WTC11 (cell line): Measurements from ENCODE around the gene LONP2.

ENCODE experiments used
- E2F4 ChIP-seq: sonication (generic); formaldehyde crosslinking; IDR thresholded peaks from 2 replicates; pipeline ENCODE4 v1.8.1; 2022; ENCODE audit warnings: low read depth, mild to moderate bottlenecking, moderate library complexity, missing genetic modification reagents, borderline replicate concordance
- NFE2L1 ChIP-seq: sonication (generic); formaldehyde crosslinking; IDR thresholded peaks from 2 replicates; pipeline ENCODE4 v1.8.1; 2023; ENCODE audit warnings: missing genetic modification reagents
- OVOL2 ChIP-seq: fragments of 250-450 bp; sonication (Bioruptor Pico); IDR thresholded peaks from 2 replicates; pipeline ENCODE4 v1.9.0; 2021; ENCODE audit warnings: mild to moderate bottlenecking, borderline replicate concordance
- RELA ChIP-seq: sonication (generic); formaldehyde crosslinking; IDR thresholded peaks from 2 replicates; pipeline ENCODE4 v1.8.1; 2022; ENCODE audit warnings: missing genetic modification reagents, mild to moderate bottlenecking, borderline replicate concordance
- SP1 ChIP-seq: sonication (generic); formaldehyde crosslinking; conservative IDR thresholded peaks from 2 replicates; pipeline ENCODE4 v1.8.1; 2022; ENCODE audit warnings: missing genetic modification reagents
- TP53 ChIP-seq: sonication (generic); formaldehyde crosslinking; IDR thresholded peaks from 2 replicates; pipeline ENCODE4 v1.8.1; 2023; ENCODE audit warnings: mild to moderate bottlenecking, missing genetic modification reagents
- ZBTB21 ChIP-seq: sonication (generic); formaldehyde crosslinking; IDR thresholded peaks from 2 replicates; pipeline ENCODE4 v1.8.1; 2023; ENCODE audit warnings: mild to moderate bottlenecking, missing genetic modification reagents, borderline replicate concordance
- ZNF121 ChIP-seq: sonication (generic); formaldehyde crosslinking; IDR thresholded peaks from 2 replicates; pipeline ENCODE4 v1.8.0; 2023; ENCODE audit warnings: missing genetic modification reagents
- TF ChIP-seq, protein P1 (sequence below): fragments of 200-600 bp; IDR thresholded peaks from 2 replicates; pipeline ENCODE4 v1.8.0; 2022; ENCODE audit warnings: antibody characterized with exemption
- TF ChIP-seq, protein P2 (sequence below): sonication (generic); formaldehyde crosslinking; conservative IDR thresholded peaks from 2 replicates; pipeline ENCODE4 v1.8.1; 2022; ENCODE audit warnings: mild to moderate bottlenecking, missing genetic modification reagents

GRCh38 chr16:48321317-48322036, 77.4 kb downstream of the LONP2 start:
- TF ChIP-seq, protein P1, sequence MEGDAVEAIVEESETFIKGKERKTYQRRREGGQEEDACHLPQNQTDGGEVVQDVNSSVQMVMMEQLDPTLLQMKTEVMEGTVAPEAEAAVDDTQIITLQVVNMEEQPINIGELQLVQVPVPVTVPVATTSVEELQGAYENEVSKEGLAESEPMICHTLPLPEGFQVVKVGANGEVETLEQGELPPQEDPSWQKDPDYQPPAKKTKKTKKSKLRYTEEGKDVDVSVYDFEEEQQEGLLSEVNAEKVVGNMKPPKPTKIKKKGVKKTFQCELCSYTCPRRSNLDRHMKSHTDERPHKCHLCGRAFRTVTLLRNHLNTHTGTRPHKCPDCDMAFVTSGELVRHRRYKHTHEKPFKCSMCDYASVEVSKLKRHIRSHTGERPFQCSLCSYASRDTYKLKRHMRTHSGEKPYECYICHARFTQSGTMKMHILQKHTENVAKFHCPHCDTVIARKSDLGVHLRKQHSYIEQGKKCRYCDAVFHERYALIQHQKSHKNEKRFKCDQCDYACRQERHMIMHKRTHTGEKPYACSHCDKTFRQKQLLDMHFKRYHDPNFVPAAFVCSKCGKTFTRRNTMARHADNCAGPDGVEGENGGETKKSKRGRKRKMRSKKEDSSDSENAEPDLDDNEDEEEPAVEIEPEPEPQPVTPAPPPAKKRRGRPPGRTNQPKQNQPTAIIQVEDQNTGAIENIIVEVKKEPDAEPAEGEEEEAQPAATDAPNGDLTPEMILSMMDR: no peak
- TF ChIP-seq NFE2L1 (CRISPR knock-in tag) (no peak), ZNF121 (CRISPR knock-in tag) (no peak), ZBTB21 (CRISPR knock-in tag) (no peak), OVOL2 (CRISPR knock-in tag) (no peak), SP1 (CRISPR knock-in tag) (no peak), E2F4 (CRISPR knock-in tag) (no peak), RELA (CRISPR knock-in tag) (no peak), TP53 (CRISPR knock-in tag) (no peak)
- TF ChIP-seq, protein P2, sequence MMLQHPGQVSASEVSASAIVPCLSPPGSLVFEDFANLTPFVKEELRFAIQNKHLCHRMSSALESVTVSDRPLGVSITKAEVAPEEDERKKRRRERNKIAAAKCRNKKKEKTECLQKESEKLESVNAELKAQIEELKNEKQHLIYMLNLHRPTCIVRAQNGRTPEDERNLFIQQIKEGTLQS (CRISPR knock-in tag): no peak
